GM13977 (cell line): ENCODE measurements around the gene ADCY7.
A peak's percentile ranks its signal among the peaks of the same experiment; 100 is the strongest.

Source experiments
- DNase-seq: peaks from one replicate; pipeline ENCODE4 v3.0.0; 2012; ENCODE audit warnings: low spot score
- in situ Hi-C: fragments of 300-500 bp; cut with MboI; formaldehyde crosslinking; loops from one replicate; pipeline ENCODE4 v1.12.0; 2022; ENCODE audit warnings: low sequenced_read_pairs, low pct_unique_long_range_greater_than_20kb, mixed read lengths, inconsistent platforms; ENCODE audit not compliant: unreplicated experiment
- TF ChIP-seq, protein P1 (sequence below): IDR thresholded peaks from 2 replicates; pipeline ENCODE4 v1.5.1; 2012; ENCODE audit warnings: mild to moderate bottlenecking, control low read depth; ENCODE audit not compliant: insufficient read depth; ENCODE audit errors: extremely low read depth, missing control alignments

ADCY7 gene

DNA sequence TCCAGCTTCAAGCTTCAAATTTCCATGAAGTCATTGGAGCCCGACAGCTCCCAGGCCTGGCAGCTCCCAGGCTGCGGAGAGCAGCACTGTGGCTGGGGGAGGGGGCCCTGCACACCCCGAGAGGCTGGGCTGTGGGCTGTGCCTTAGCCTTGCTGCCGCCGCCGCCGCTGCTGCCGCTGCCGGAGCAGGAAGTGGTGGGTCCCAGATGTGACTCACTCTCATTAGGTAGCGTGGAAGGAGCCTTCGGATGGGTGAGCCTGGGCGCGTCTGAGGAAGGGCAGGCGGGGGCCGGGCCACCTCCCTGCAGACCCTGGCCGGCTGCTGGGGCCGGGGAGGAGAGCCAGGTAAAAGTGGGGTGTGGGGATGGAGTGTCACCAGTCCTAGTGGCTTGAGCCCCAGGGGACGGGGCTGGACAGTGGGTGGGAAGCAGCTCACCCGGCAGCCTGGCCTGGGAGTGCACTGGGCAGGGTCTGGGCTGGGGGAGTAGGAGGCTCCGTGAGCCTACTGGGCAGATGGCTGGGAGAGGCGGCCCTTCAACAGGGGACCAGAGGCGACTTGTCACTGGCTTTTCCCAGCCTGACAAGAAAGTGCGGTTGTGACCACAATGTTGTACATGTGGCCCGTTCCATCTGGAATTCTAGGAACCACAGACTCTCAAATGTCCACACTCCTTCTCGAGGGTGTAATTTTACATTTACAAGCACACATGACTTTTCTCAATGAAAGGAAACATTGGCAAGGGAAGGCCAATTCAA, at the start of gene ADCY7:
ADCY7 (plus strand) TSS at position 215 of the 755 bp plus-strand sequence. CDS start 21,629 bp downstream, outside the sequence.
- in situ Hi-C loops, result no loop called here
- DNase-seq, result peak; percentile 78

DNA sequence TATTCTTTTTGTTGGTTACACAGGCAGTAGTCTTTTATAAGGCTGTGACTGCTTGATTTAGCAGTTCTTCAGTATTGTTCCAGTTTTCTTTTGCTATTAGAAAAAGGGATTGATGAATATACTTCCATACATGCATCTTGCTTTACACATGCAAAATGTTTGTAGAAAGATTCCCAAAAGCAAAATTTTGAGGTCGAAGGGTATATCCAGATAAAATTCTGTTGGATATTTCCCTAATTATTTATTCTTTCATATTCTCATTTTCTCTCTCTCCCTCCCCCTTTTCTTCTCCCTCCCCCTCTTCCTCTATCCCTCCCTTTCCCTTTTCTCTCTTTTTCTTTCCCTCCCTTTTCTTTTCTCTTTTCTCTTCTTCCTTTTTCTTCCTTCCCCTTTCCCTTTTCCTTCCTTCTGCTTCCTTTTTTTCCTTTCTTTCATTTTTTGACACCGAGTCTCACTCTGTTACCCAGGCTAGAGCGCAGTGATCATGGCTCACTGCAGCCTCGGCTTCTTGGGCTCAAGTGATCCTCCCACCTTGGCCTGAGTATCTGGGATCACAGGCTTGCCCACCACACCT, 46.9 kb upstream of the ADCY7 start:
- TF ChIP-seq, protein P1, sequence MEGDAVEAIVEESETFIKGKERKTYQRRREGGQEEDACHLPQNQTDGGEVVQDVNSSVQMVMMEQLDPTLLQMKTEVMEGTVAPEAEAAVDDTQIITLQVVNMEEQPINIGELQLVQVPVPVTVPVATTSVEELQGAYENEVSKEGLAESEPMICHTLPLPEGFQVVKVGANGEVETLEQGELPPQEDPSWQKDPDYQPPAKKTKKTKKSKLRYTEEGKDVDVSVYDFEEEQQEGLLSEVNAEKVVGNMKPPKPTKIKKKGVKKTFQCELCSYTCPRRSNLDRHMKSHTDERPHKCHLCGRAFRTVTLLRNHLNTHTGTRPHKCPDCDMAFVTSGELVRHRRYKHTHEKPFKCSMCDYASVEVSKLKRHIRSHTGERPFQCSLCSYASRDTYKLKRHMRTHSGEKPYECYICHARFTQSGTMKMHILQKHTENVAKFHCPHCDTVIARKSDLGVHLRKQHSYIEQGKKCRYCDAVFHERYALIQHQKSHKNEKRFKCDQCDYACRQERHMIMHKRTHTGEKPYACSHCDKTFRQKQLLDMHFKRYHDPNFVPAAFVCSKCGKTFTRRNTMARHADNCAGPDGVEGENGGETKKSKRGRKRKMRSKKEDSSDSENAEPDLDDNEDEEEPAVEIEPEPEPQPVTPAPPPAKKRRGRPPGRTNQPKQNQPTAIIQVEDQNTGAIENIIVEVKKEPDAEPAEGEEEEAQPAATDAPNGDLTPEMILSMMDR, result no peak
- in situ Hi-C loops, result loop anchor here (10.0 kb wide), 2 partner anchors 135 to 155 kb away; partner anchors contain the start of gene HEATR3
- DNase-seq, result no peak

More for the DNA sequence above, at the start of gene ADCY7:
- TF ChIP-seq, protein P1, result no peak

DNA sequence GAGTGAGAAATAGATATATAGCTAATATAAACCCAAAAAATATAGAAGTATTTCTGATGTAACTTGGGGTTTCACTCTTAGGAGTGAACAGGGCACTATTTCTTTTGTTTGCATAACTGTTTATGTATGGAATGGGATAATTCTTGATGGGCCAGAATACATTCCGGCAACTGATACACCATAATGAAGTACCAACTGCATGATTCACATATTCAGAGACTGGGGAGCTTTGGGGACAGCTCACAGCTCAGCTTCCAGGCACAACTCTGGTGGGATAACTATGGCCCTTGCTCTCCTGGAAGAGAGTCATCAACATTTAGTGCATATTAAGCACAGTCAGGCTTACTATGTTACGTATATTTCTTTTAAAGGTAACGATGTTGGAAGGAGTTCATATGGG, 42.1 kb upstream of the ADCY7 start:
- in situ Hi-C loops, result no loop called here
- DNase-seq, result no peak
- TF ChIP-seq, protein P1, result no peak

DNA sequence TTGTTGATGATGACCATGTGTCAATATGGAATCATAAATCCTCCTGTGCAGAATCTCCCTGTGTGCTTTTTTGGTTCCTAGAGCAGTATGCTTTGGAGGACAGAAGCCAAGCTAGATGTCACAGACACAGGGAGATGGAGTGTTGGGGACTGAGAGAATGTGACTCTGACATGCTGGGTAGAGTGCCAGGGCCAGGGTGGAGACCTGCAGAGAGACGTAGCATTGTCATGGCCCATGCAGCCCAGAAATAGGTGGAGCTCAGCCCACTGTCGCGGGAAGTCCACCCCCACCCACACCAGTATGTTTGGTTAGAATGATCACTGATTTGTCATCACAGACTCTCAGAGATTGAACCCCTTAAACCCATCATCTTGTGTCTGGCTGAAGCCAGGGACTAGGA, 39.2 kb upstream of the ADCY7 start:
- in situ Hi-C loops, result no loop called here
- TF ChIP-seq, protein P1, result no peak
- no peak for DNase-seq

DNA sequence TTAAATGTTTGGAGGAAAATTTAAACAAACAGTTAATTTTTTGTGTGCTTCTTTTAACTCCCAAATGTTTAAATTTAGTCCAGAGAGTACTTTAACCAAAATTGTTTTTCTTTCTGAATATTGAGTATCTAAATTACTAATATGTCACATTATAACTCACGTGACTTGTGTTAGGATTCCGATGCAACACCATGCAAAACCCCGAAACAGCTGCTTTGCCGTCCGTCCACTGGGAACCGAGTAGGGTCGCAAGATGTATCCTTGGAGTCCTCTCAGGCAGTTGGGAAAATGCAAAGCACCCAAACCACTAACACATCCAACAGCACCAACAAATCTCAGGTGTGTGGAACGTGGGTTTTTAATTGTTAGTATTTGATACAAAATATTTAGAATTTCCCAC, 38.7 kb upstream of the ADCY7 start:
- DNase-seq, result no peak
- in situ Hi-C loops, result no loop called here
- TF ChIP-seq, protein P1, result no peak

DNA sequence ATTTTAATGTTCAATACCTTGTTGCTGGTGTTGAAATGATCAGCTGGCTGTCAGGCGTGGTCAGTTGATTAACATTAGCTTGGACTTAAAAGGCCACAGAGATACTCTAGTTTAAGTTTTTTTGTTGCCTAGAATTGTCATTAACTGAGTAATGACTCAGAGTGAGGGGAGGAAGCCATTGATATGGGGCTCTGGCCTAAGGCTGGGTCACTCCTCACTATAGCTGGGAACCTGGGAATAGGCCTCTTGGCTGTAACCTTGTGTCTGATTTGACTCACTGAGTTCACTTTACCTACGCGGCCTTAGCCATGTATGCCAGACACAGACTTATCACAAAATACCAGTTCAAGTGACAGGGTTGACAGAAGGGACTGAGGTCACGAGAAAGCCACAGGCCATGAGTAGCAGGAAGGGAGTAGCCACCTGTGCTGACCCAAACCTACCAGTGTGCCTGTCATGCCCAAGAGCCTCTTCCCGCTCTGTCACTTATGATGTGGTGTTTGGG, 37.9 kb upstream of the ADCY7 start:
- in situ Hi-C loops, result no loop called here
- TF ChIP-seq, protein P1, result no peak

More for the DNA sequence above, 37.9 kb upstream of the ADCY7 start:
- no peak for DNase-seq
